Nephron (organoid): ENCODE data around the gene ZSCAN30.

Experiments used
- H3K27ac Mint-ChIP-seq, 3 experiments: 2 replicates each; pipeline ENCODE4 v1.8.0; 2020; ENCODE audit warnings: mixed read lengths in 3 of 3, mild to moderate bottlenecking in 2 of 3, moderate library complexity in 1 of 3
- H3K27me3 Mint-ChIP-seq: 2 replicates; pipeline ENCODE4 v1.8.0; 2021; ENCODE audit warnings: low read depth, mild to moderate bottlenecking, moderate library complexity, mixed read lengths
- H3K36me3 Mint-ChIP-seq: 2 replicates; pipeline ENCODE4 v1.8.0; 2020; ENCODE audit warnings: low read depth, mixed read lengths
- H3K4me1 Mint-ChIP-seq: 2 replicates; pipeline ENCODE4 v1.8.0; 2020; ENCODE audit warnings: mixed read lengths
- H3K4me3 Mint-ChIP-seq, 3 experiments: 2 replicates each; pipeline ENCODE4 v1.8.0; 2020; ENCODE audit warnings: mild to moderate bottlenecking in 3 of 3, mixed read lengths in 3 of 3, moderate library complexity in 2 of 3
- H3K9me3 Mint-ChIP-seq: 2 replicates; pipeline ENCODE4 v1.8.0; 2020; ENCODE audit warnings: mixed read lengths
- CTCF ChIP-seq, 3 experiments: fragments of 200-600 bp; sonication (generic); IDR thresholded peaks; one replicate each; pipeline ENCODE4 v1.5.0; 2021; ENCODE audit warnings: antibody characterized with exemption in 3 of 3; ENCODE audit not compliant: unreplicated experiment in 3 of 3

Gene ZSCAN30

GRCh38 chr18:35277633-35278032 is 12.4 kb downstream of the ZSCAN30 start:
- no peak for TF ChIP-seq CTCF (IDR thresholded peaks at IDR 0.05; ENCODE audit: unreplicated experiment in 3 of 3)
- H3K4me3 Mint-ChIP-seq: no peak overlapping the region
- H3K27ac Mint-ChIP-seq: no peak overlapping the region
- H3K4me1 Mint-ChIP-seq: no peaks in the 10 kb centered on the region
- H3K27me3 Mint-ChIP-seq: no peaks in the 10 kb centered on the region
- H3K36me3 Mint-ChIP-seq: peaks cover 69% of the 10 kb centered on the region
- H3K9me3 Mint-ChIP-seq: peaks cover 62% of the 10 kb centered on the region

GRCh38 chr18:35276267-35276666 is 13.8 kb downstream of the ZSCAN30 start:
- Mint-ChIP-seq H3K4me1 (no peaks in the 10 kb centered on the region), H3K27me3 (no peaks in the 10 kb centered on the region), H3K27ac (no peak overlapping the region), H3K36me3 (peaks cover 62% of the 10 kb centered on the region), H3K4me3 (no peak overlapping the region), H3K9me3 (peaks cover 58% of the 10 kb centered on the region)
- no peak for TF ChIP-seq CTCF (IDR thresholded peaks at IDR 0.05; ENCODE audit: unreplicated experiment in 3 of 3)

DNA sequence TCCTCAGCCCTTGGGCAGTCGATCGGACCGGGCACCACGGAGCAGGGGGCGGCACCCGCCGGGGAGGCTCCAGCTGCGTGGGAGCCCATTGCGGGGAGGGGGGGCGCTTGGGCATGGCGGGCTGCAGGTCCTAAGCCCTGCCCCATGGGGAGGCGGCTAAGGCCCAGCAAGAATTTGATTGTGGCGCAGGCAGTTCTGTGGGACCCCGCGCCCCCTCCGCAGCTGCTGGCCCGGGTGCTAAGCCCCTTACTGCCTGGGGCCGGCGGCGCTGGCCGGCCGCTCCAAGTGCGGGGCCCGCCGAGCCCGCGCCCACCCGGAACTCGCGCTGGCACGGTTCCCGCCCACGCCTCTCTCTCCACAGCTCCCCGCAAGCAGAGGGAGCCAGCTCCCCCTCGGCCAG is 18.4 kb downstream of the ZSCAN30 start:
- Mint-ChIP-seq H3K9me3 (peaks cover 40% of the 10 kb centered on the region), H3K27ac (no peak overlapping the region), H3K4me1 (no peaks in the 10 kb centered on the region), H3K27me3 (no peaks in the 10 kb centered on the region), H3K36me3 (peaks cover 62% of the 10 kb centered on the region), H3K4me3 (no peak overlapping the region)
- no peak for TF ChIP-seq CTCF (IDR thresholded peaks at IDR 0.05; ENCODE audit: unreplicated experiment in 3 of 3)

GRCh38 chr18:35268821-35269220 is 21.2 kb downstream of the ZSCAN30 start:
- peaks cover 70% of the 10 kb centered on the region for H3K36me3 Mint-ChIP-seq
- peaks cover 38% of the 10 kb centered on the region for H3K9me3 Mint-ChIP-seq
- no peaks in the 10 kb centered on the region for H3K27me3 Mint-ChIP-seq
- no peaks in the 10 kb centered on the region for H3K4me1 Mint-ChIP-seq
- TF ChIP-seq CTCF (IDR thresholded peaks at IDR 0.05; ENCODE audit: unreplicated experiment in 3 of 3): no peak
- no peak overlapping the region for H3K27ac Mint-ChIP-seq
- no peak overlapping the region for H3K4me3 Mint-ChIP-seq

- peaks cover 31% of the 10 kb centered on the region for H3K9me3 Mint-ChIP-seq
- no peak overlapping the region for H3K4me3 Mint-ChIP-seq
- no peak overlapping the region for H3K27ac Mint-ChIP-seq
- H3K4me1 Mint-ChIP-seq: no peaks in the 10 kb centered on the region
- no peaks in the 10 kb centered on the region for H3K27me3 Mint-ChIP-seq
- peaks cover 69% of the 10 kb centered on the region for H3K36me3 Mint-ChIP-seq
- no peak for TF ChIP-seq CTCF (IDR thresholded peaks at IDR 0.05; ENCODE audit: unreplicated experiment in 3 of 3)
Measured at GRCh38 chr18:35267809-35268208, 22.2 kb downstream of the ZSCAN30 start.

DNA sequence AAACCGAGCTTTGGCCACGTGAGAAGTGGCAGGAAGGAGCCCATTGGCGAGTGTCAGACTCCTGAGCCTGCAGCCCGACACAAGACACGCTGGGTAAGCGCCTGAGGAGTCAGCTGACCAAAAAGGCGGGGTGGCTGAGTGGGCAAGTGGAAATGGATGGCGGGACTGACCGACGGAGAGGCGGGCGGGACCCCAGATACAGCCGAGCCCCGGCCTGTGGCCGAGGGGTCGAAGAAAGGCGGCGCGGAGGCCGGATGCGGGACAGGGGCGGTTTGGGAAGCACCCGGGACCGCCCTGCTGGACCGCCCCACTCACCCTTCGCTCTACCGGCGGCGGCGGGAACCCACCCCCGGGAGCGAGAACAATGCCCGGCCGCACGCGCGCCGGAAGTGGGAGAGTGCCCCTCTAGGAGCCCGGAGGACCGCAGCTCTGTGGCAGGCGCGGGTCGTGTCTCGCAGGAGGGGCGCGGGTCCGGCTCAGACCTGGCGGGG is 22.8 kb downstream of the ZSCAN30 start:
- no peak for TF ChIP-seq CTCF (IDR thresholded peaks at IDR 0.05; ENCODE audit: unreplicated experiment in 3 of 3)
- Mint-ChIP-seq H3K27ac (no peak overlapping the region), H3K9me3 (peaks cover 26% of the 10 kb centered on the region), H3K36me3 (peaks cover 69% of the 10 kb centered on the region), H3K4me1 (no peaks in the 10 kb centered on the region), H3K27me3 (no peaks in the 10 kb centered on the region), H3K4me3 (no peak overlapping the region)
